GM12878 (cell line): ENCODE measurements around the gene THOC5. TPM values are rescaled to one million over a fixed set of nuclear protein-coding genes. Genes with fewer than 3 reads are reported as not detected.

ENCODE experiments used
- ATAC-seq: fragments of 200-7000 bp; cut with Tn5 transposase; 3 replicates; pipeline ENCODE4 v1.9.1; 2020; ENCODE audit warnings: mild to moderate bottlenecking, moderate library complexity
- BruUV-seq: library from RNA; stranded (reverse); fragments of 400-500 nt; replicated peaks from 2 replicates; lab custom pipeline; 2021; lab: Mats Ljungman, UMichigan
- CTCF ChIA-PET: fragments of 300-600 bp; sonication (Branson Sonifier 250); formaldehyde crosslinking; extraction: SDS; loops from one replicate; lab custom pipeline; 2021; ENCODE audit warnings: inconsistent platforms; lab: Yijun Ruan, JAX
- POLR2A ChIA-PET: fragments of 350-600 bp; formaldehyde crosslinking; extraction: SDS; loops from one replicate; lab custom pipeline; 2021; ENCODE audit warnings: inconsistent platforms; lab: Charles Lee
- RAD21 ChIA-PET: fragments of 300-600 bp; sonication (Branson Sonifier 250); formaldehyde crosslinking; loops from one replicate; lab custom pipeline; 2023; ENCODE audit warnings: antibody characterized with exemption; ENCODE audit not compliant: unreplicated experiment; lab: Charles Lee
- SMC1A ChIA-PET: fragments of 300-600 bp; sonication (Branson Sonifier 250); formaldehyde crosslinking; loops from one replicate; lab custom pipeline; 2023; ENCODE audit not compliant: unreplicated experiment, uncharacterized antibody; lab: Charles Lee
- DNase-seq: peaks from one replicate; pipeline ENCODE4 v3.0.0-alpha.2; 2011; ENCODE audit warnings: low read depth, low spot score
- FAIRE-seq: peaks from 3 replicates; lab custom pipeline; 2011; peaks lifted over from hg19 to GRCh38; lab: Jason Lieb, UNC
- H2AFZ ChIP-seq: 2 replicates; pipeline ENCODE4 v1.6.0; 2011; ENCODE audit warnings: low read depth, low read length, control low read depth; ENCODE audit not compliant: control insufficient read depth
- H3K27ac ChIP-seq: 2 replicates; pipeline ENCODE4 v1.5.1; 2011; ENCODE audit warnings: control low read depth; ENCODE audit not compliant: control insufficient read depth, insufficient read depth
- H3K27me3 ChIP-seq, 2 experiments: replicated peaks in 1 of 2; 2 replicates each; pipeline versions ENCODE4 v1.6.0 to v1.6.1; 2011; ENCODE audit warnings: low read length in 1 of 2; ENCODE audit not compliant: control insufficient read depth in 2 of 2, insufficient read depth in 2 of 2
- H3K36me3 ChIP-seq, 2 experiments: 2 replicates each; pipeline ENCODE4 v1.5.1; 2011; ENCODE audit warnings: low read length in 1 of 2; ENCODE audit not compliant: control insufficient read depth in 2 of 2, insufficient read depth in 2 of 2
- H3K4me1 ChIP-seq: 2 replicates; pipeline ENCODE4 v1.6.1; 2011; ENCODE audit warnings: mild to moderate bottlenecking, low read length, moderate library complexity, mixed read lengths; ENCODE audit not compliant: control insufficient read depth, insufficient read depth
- H3K4me2 ChIP-seq: 2 replicates; pipeline ENCODE4 v1.6.0; 2011; ENCODE audit warnings: control low read depth; ENCODE audit not compliant: control insufficient read depth, insufficient read depth
- H3K4me3 ChIP-seq: fragments of 200-600 bp; sonication (generic); 2 replicates; pipeline ENCODE4 v1.5.1; 2016
- H3K79me2 ChIP-seq: 2 replicates; pipeline ENCODE4 v1.6.0; 2011; ENCODE audit warnings: low read length; ENCODE audit not compliant: control insufficient read depth, insufficient read depth
- H3K9ac ChIP-seq: 2 replicates; pipeline ENCODE4 v1.8.0; 2011; ENCODE audit warnings: low read length, control low read depth, mixed read lengths; ENCODE audit not compliant: control insufficient read depth, insufficient read depth
- H3K9me3 ChIP-seq: replicated peaks from 3 replicates; pipeline ENCODE4 v1.5.1; 2011; ENCODE audit warnings: mild to moderate bottlenecking, low read length; ENCODE audit not compliant: control insufficient read depth, insufficient read depth
- H4K20me1 ChIP-seq: 2 replicates; pipeline ENCODE4 v1.6.0; 2011; ENCODE audit not compliant: control insufficient read depth, insufficient read depth
- CBX5 ChIP-seq: sonication (generic); IDR thresholded peaks from 2 replicates; pipeline ENCODE4 v1.6.1; 2016; ENCODE audit warnings: low read depth, moderate library complexity, mild to moderate bottlenecking, inconsistent platforms
- NBN ChIP-seq: fragments of 450-650 bp; IDR thresholded peaks from 2 replicates; pipeline ENCODE4 v1.6.1; 2016
- PAX8 ChIP-seq: fragments of 450-650 bp; IDR thresholded peaks from 2 replicates; pipeline ENCODE4 v1.6.1; 2017; ENCODE audit warnings: mild to moderate bottlenecking, moderate library complexity
- USF2 ChIP-seq: IDR thresholded peaks from 2 replicates; pipeline ENCODE4 v1.6.1; 2011; ENCODE audit warnings: low read depth, low read length, improper control_type of control experiment, borderline replicate concordance
- ZNF592 ChIP-seq: fragments of 450-650 bp; IDR thresholded peaks from 2 replicates; pipeline ENCODE4 v1.6.1; 2017; ENCODE audit warnings: mild to moderate bottlenecking, moderate library complexity
- ZSCAN29 ChIP-seq: fragments of 450-650 bp; IDR thresholded peaks from 2 replicates; pipeline ENCODE4 v1.6.1; 2017; ENCODE audit warnings: mild to moderate bottlenecking, moderate library complexity
- ZZZ3 ChIP-seq: IDR thresholded peaks from 2 replicates; pipeline ENCODE4 v1.6.1; 2011; ENCODE audit warnings: low read depth; ENCODE audit not compliant: control insufficient read depth, insufficient read length
- WGBS: methylation state at CpG from one replicate; pipeline ENCODE4 v1.1.6; 2016; ENCODE audit warnings: low lambda C conversion rate; ENCODE audit not compliant: insufficient replicate concordance, insufficient coverage; ENCODE audit errors: missing lambda C conversion rate; 5-methylcytosine and 5-hydroxymethylcytosine counted together
- in situ Hi-C: fragments of 300-500 bp; cut with MboI; formaldehyde crosslinking; loops from 9 replicates; pipeline ENCODE4 v1.14.3; 2018; ENCODE audit warnings: mixed read lengths
- intact Hi-C: fragments of 100-400 bp; cut with micrococcal nuclease; formaldehyde crosslinking; loops from one replicate; pipeline ENCODE4 v1.14.2; 2022; ENCODE audit not compliant: unreplicated experiment
- polyA plus RNA-seq, 11 experiments: library from polyadenylated mRNA; depleted of rRNA in 4 of 11; unstranded in 6 of 11; stranded (reverse) in 5 of 11; fragments of >200 nt; fragmentation: Nextera tagmentation in 4 of 11; fragmentation: Illumina TruSeq in 1 of 11; extraction: Ambion mirVana in 4 of 11; extraction: Trizol in 1 of 11; gene quantifications; 1 replicate in 1 of 11; 2 replicates in 10 of 11; pipeline versions ENCODE4 v1.2.1 to v1.2.3, GENCODE V29; 2011 to 2016; ENCODE audit warnings: inconsistent platforms in 2 of 11, missing spikeins in 2 of 11, low read depth in 1 of 11
- total RNA-seq, 4 experiments: library from RNA; depleted of rRNA in 3 of 4; stranded (reverse); fragments of >200 nt in 3 of 4; fragmentation: Illumina TruSeq in 1 of 4; extraction: Trizol in 1 of 4; gene quantifications; 2 replicates each; pipeline versions ENCODE4 v1.2.1 to v1.2.3, GENCODE V29; 2013 to 2021

Gene THOC5
- total and polyA plus RNA-seq, 10 of the 15 experiments (the other 5 are each of a cell fraction or from before 2014, with no cell fraction given): 20.9 to 44.9 (median 31.4) TPM

- TF ChIP-seq ZNF592 (no peak), USF2 (no peak)
These were observed 32.7 kb downstream of the THOC5 start (continued) for GRCh38 chr22:29520851-29521250.

- FAIRE-seq: no peak
- Histone ChIP-seq H2AFZ (no peak overlapping the region), H3K79me2 (no peaks in the 10 kb centered on the region), H3K9ac (no peak overlapping the region), H3K9me3 (no peaks in the 10 kb centered on the region), H3K4me1 (no peaks in the 10 kb centered on the region), H3K27me3 (no peaks in the 10 kb centered on the region), H4K20me1 (no peaks in the 10 kb centered on the region), H3K4me2 (no peak overlapping the region), H3K4me3 (no peak overlapping the region), H3K27ac (no peak overlapping the region), H3K36me3 (peaks cover 36 to 38% of the 10 kb centered on the region in 2 experiments)
- no peak for TF ChIP-seq CBX5
- no peak for TF ChIP-seq ZSCAN29
- no peak for TF ChIP-seq NBN
- no peak for TF ChIP-seq ZZZ3
- TF ChIP-seq PAX8: no peak
- intact Hi-C loops: no loop called here
- CTCF ChIA-PET: interaction anchor here (0.9 kb wide), 1 partner anchor 124 kb away, joined by 3 read pairs; no protein-coding TSS in a partner anchor
- in situ Hi-C loops: loop anchor here (5.0 kb wide), 1 partner anchor 123 kb away; no protein-coding TSS in a partner anchor
- no TSS peak for BruUV-seq
- POLR2A ChIA-PET: no interaction called here
- SMC1A ChIA-PET: interaction anchor here (0.7 kb wide), 1 partner anchor 760 kb away, joined by 3 read pairs; no protein-coding TSS in a partner anchor
- no peak for DNase-seq
- RAD21 ChIA-PET: no interaction called here
- 100% methylated on average over 1 of the region's 1 CpG for WGBS
- no peak for ATAC-seq
These were observed 33.6 kb downstream of the THOC5 start for GRCh38 chr22:29519996-29520395.
